ENCODE results near the gene TPBG.

DNA sequence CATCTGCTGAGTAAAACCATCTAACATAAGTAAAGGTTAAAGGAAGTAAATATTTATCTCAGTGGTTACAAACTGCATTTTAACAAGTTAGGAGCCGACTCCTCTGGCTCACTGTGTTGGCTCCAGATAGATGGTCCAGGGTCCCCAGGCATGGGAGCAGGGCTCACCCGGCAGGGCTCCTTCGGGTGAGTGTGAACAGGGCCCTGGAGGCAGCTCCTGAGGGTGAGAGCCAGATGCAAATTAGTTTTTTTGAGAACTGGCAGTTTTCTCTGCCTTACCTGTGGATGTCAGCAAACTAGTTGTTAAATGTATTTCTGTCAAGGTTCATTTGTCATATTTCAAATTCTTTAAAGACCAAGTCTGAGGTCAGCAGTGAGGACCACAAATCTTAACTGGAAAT, 21.5 kb downstream of the TPBG start:
- TF ChIP-seq, protein P1, sequence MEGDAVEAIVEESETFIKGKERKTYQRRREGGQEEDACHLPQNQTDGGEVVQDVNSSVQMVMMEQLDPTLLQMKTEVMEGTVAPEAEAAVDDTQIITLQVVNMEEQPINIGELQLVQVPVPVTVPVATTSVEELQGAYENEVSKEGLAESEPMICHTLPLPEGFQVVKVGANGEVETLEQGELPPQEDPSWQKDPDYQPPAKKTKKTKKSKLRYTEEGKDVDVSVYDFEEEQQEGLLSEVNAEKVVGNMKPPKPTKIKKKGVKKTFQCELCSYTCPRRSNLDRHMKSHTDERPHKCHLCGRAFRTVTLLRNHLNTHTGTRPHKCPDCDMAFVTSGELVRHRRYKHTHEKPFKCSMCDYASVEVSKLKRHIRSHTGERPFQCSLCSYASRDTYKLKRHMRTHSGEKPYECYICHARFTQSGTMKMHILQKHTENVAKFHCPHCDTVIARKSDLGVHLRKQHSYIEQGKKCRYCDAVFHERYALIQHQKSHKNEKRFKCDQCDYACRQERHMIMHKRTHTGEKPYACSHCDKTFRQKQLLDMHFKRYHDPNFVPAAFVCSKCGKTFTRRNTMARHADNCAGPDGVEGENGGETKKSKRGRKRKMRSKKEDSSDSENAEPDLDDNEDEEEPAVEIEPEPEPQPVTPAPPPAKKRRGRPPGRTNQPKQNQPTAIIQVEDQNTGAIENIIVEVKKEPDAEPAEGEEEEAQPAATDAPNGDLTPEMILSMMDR (conservative IDR thresholded peaks at IDR 0.05; ENCODE audit: low read depth, low read length), result no peak
- no peak for TF ChIP-seq EZH2 (IDR thresholded peaks at IDR 0.05; ENCODE audit: borderline replicate concordance, low read depth, low read length, poor library complexity, severe bottlenecking)
